ENCODE data around the gene ZBTB25. TPM values are rescaled to one million over a fixed set of nuclear protein-coding genes. Genes with fewer than 3 reads are reported as not detected.
A peak's percentile ranks its signal among the peaks of the same experiment; 100 is the strongest.
"Not testable (repeated sequence)": the region's sequence is repeated elsewhere in the genome, so short reads cannot be mapped to it uniquely, and the experiment has no call there.

Gene ZBTB25
- total RNA-seq, 1 experiment from 2014 or later = 26.3 TPM

- Histone ChIP-seq H2AFZ (ENCODE audit: low read length) (no peak overlapping the region), H3K9me2 (replicated peaks; ENCODE audit: insufficient read depth, low read length) (no peaks in the 10 kb centered on the region), H3K79me2 (ENCODE audit: low read length) (peaks cover 91% of the 10 kb centered on the region), H3K36me3 (ENCODE audit: insufficient read depth, low read length) (peaks cover 23% of the 10 kb centered on the region), H3K9ac (ENCODE audit: low read length) (no peak overlapping the region), H3K4me1 (ENCODE audit: low read length) (peaks cover 16% of the 10 kb centered on the region), H3K4me2 (ENCODE audit: low read depth, low read length, poor library complexity, severe bottlenecking) (no peak overlapping the region), H3K27me3 (ENCODE audit: low read length) (no peaks in the 10 kb centered on the region), H3K4me3 (ENCODE audit: low read length) (no peak overlapping the region), H3K27ac (ENCODE audit: low read length) (no peak overlapping the region), H3K9me3 (ENCODE audit: low read length) (no peaks in the 10 kb centered on the region), H4K20me1 (ENCODE audit: insufficient read depth, low read depth, low read length) (peaks cover 19% of the 10 kb centered on the region; the same call in 1 of the 2 replicates)
- DNase-seq = no peak
Observed at GRCh38 chr14:64518229-64518628, 14.6 kb upstream of the ZBTB25 start.

GRCh38 chr14:64517667-64518066 is 14.0 kb upstream of the ZBTB25 start:
- not testable (repeated sequence) for H3K9ac ChIP-seq (ENCODE audit: low read length); H3K4me3 ChIP-seq (ENCODE audit: low read length); H3K4me2 ChIP-seq (ENCODE audit: low read depth, low read length, poor library complexity, severe bottlenecking); H3K27ac ChIP-seq (ENCODE audit: low read length); H2AFZ ChIP-seq (ENCODE audit: low read length); DNase-seq; H3K27me3 ChIP-seq (ENCODE audit: low read length); H3K9me2 ChIP-seq (replicated peaks; ENCODE audit: insufficient read depth, low read length); H3K9me3 ChIP-seq (ENCODE audit: low read length)
- Histone ChIP-seq H3K4me1 (ENCODE audit: low read length) (peaks cover 16% of the 10 kb centered on the region), H3K36me3 (ENCODE audit: insufficient read depth, low read length) (peaks cover 20% of the 10 kb centered on the region; the same call in 1 of the 2 replicates), H3K79me2 (ENCODE audit: low read length) (peaks cover 91% of the 10 kb centered on the region), H4K20me1 (ENCODE audit: insufficient read depth, low read depth, low read length) (peaks cover 20% of the 10 kb centered on the region; the same call in 1 of the 2 replicates)

GRCh38 chr14:64516969-64517368 is 13.3 kb upstream of the ZBTB25 start:
- no peaks in the 10 kb centered on the region for H3K27me3 ChIP-seq (ENCODE audit: low read length)
- H3K4me1 ChIP-seq (ENCODE audit: low read length) = peaks cover 19% of the 10 kb centered on the region
- no peak overlapping the region for H3K9ac ChIP-seq (ENCODE audit: low read length)
- no peaks in the 10 kb centered on the region for H3K9me3 ChIP-seq (ENCODE audit: low read length)
- DNase-seq = no peak
- H3K79me2 ChIP-seq (ENCODE audit: low read length) = peaks cover 92% of the 10 kb centered on the region
- no peak overlapping the region for H2AFZ ChIP-seq (ENCODE audit: low read length)
- H3K27ac ChIP-seq (ENCODE audit: low read length) = no peak overlapping the region
- no peak overlapping the region for H3K4me2 ChIP-seq (ENCODE audit: low read depth, low read length, poor library complexity, severe bottlenecking)
- peaks cover 15% of the 10 kb centered on the region; the same call in 1 of the 2 replicates for H3K36me3 ChIP-seq (ENCODE audit: insufficient read depth, low read length)
- H3K9me2 ChIP-seq (replicated peaks; ENCODE audit: insufficient read depth, low read length) = no peaks in the 10 kb centered on the region
- H4K20me1 ChIP-seq (ENCODE audit: insufficient read depth, low read depth, low read length) = peaks cover 22% of the 10 kb centered on the region; the same call in 1 of the 2 replicates
- no peak overlapping the region for H3K4me3 ChIP-seq (ENCODE audit: low read length)

- H3K9ac ChIP-seq (ENCODE audit: low read length) = no peak overlapping the region
- no peak for DNase-seq
- no peak overlapping the region for H2AFZ ChIP-seq (ENCODE audit: low read length)
- H4K20me1 ChIP-seq (ENCODE audit: insufficient read depth, low read depth, low read length) = peaks cover 22% of the 10 kb centered on the region; the same call in 1 of the 2 replicates
- peaks cover 39% of the 10 kb centered on the region for H3K4me1 ChIP-seq (ENCODE audit: low read length)
- H3K9me2 ChIP-seq (replicated peaks; ENCODE audit: insufficient read depth, low read length) = no peaks in the 10 kb centered on the region
- H3K4me3 ChIP-seq (ENCODE audit: low read length) = no peak overlapping the region
- H3K9me3 ChIP-seq (ENCODE audit: low read length) = no peaks in the 10 kb centered on the region
- no peaks in the 10 kb centered on the region for H3K27me3 ChIP-seq (ENCODE audit: low read length)
- no peak overlapping the region for H3K4me2 ChIP-seq (ENCODE audit: low read depth, low read length, poor library complexity, severe bottlenecking)
- peaks cover 4% of the 10 kb centered on the region; the same call in 1 of the 2 replicates for H3K36me3 ChIP-seq (ENCODE audit: insufficient read depth, low read length)
- H3K27ac ChIP-seq (ENCODE audit: low read length) = no peak overlapping the region
- H3K79me2 ChIP-seq (ENCODE audit: low read length) = peaks cover 95% of the 10 kb centered on the region
Observed at GRCh38 chr14:64515053-64515452, 11.4 kb upstream of the ZBTB25 start.

- no peak for DNase-seq
- Histone ChIP-seq H2AFZ (ENCODE audit: low read length) (no peak overlapping the region), H4K20me1 (ENCODE audit: insufficient read depth, low read depth, low read length) (peaks cover 22% of the 10 kb centered on the region; the same call in 1 of the 2 replicates), H3K4me3 (ENCODE audit: low read length) (no peak overlapping the region), H3K9ac (ENCODE audit: low read length) (no peak overlapping the region), H3K4me2 (ENCODE audit: low read depth, low read length, poor library complexity, severe bottlenecking) (no peak overlapping the region), H3K4me1 (ENCODE audit: low read length) (peaks cover 56% of the 10 kb centered on the region), H3K27ac (ENCODE audit: low read length) (no peak overlapping the region), H3K9me2 (replicated peaks; ENCODE audit: insufficient read depth, low read length) (no peaks in the 10 kb centered on the region), H3K36me3 (ENCODE audit: insufficient read depth, low read length) (peaks cover 4% of the 10 kb centered on the region; the same call in 1 of the 2 replicates), H3K27me3 (ENCODE audit: low read length) (no peaks in the 10 kb centered on the region), H3K79me2 (ENCODE audit: low read length) (peaks cover 96% of the 10 kb centered on the region), H3K9me3 (ENCODE audit: low read length) (no peaks in the 10 kb centered on the region)
Observed at GRCh38 chr14:64513271-64513670, 9.6 kb upstream of the ZBTB25 start.

GRCh38 chr14:64510825-64511671 is 7.4 kb upstream of the ZBTB25 start:
- Histone ChIP-seq H3K4me2 (ENCODE audit: low read depth, low read length, poor library complexity, severe bottlenecking) (peak overlapping the region; percentile 56), H2AFZ (ENCODE audit: low read length) (no peak overlapping the region), H3K9ac (ENCODE audit: low read length) (peak overlapping the region; percentile 49), H3K27ac (ENCODE audit: low read length) (peak overlapping the region; percentile 67), H3K79me2 (ENCODE audit: low read length) (peaks cover 99% of the 10 kb centered on the region), H3K4me1 (ENCODE audit: low read length) (peaks cover 73% of the 10 kb centered on the region), H3K36me3 (ENCODE audit: insufficient read depth, low read length) (peaks cover 4% of the 10 kb centered on the region; the same call in 1 of the 2 replicates), H3K4me3 (ENCODE audit: low read length) (peak overlapping the region; percentile 39), H3K9me2 (replicated peaks; ENCODE audit: insufficient read depth, low read length) (no peaks in the 10 kb centered on the region), H3K27me3 (ENCODE audit: low read length) (no peaks in the 10 kb centered on the region), H3K9me3 (ENCODE audit: low read length) (no peaks in the 10 kb centered on the region), H4K20me1 (ENCODE audit: insufficient read depth, low read depth, low read length) (peaks cover 12% of the 10 kb centered on the region; the same call in 1 of the 2 replicates)
- DNase-seq = peak; percentile 90

GRCh38 chr14:64509036-64509435 is 5.4 kb upstream of the ZBTB25 start:
- peaks cover 4% of the 10 kb centered on the region; the same call in 1 of the 2 replicates for H3K36me3 ChIP-seq (ENCODE audit: insufficient read depth, low read length)
- no peak for DNase-seq
- H3K9me2 ChIP-seq (replicated peaks; ENCODE audit: insufficient read depth, low read length) = no peaks in the 10 kb centered on the region
- no peaks in the 10 kb centered on the region for H3K9me3 ChIP-seq (ENCODE audit: low read length)
- H3K4me2 ChIP-seq (ENCODE audit: low read depth, low read length, poor library complexity, severe bottlenecking) = peak overlapping the region; percentile 98
- no peaks in the 10 kb centered on the region for H3K27me3 ChIP-seq (ENCODE audit: low read length)
- no peak overlapping the region for H2AFZ ChIP-seq (ENCODE audit: low read length)
- peaks cover 66% of the 10 kb centered on the region for H3K4me1 ChIP-seq (ENCODE audit: low read length)
- H3K27ac ChIP-seq (ENCODE audit: low read length) = peak overlapping the region; percentile 96
- H3K4me3 ChIP-seq (ENCODE audit: low read length) = peak overlapping the region; percentile 77; the same call in 1 of the 2 replicates
- peak overlapping the region; percentile 28 for H3K9ac ChIP-seq (ENCODE audit: low read length)
- H4K20me1 ChIP-seq (ENCODE audit: insufficient read depth, low read depth, low read length) = peaks cover 3% of the 10 kb centered on the region
- H3K79me2 ChIP-seq (ENCODE audit: low read length) = peaks cover 88% of the 10 kb centered on the region

- peaks cover 82% of the 10 kb centered on the region for H3K79me2 ChIP-seq (ENCODE audit: low read length)
- no peak overlapping the region for H2AFZ ChIP-seq (ENCODE audit: low read length)
- H3K27ac ChIP-seq (ENCODE audit: low read length) = peak overlapping the region; percentile 96
- peak; percentile 70 for DNase-seq
- peak overlapping the region; percentile 98 for H3K4me2 ChIP-seq (ENCODE audit: low read depth, low read length, poor library complexity, severe bottlenecking)
- H3K9ac ChIP-seq (ENCODE audit: low read length) = peak overlapping the region; percentile 97
- peaks cover 65% of the 10 kb centered on the region for H3K4me1 ChIP-seq (ENCODE audit: low read length)
- H3K4me3 ChIP-seq (ENCODE audit: low read length) = peak overlapping the region; percentile 77
- no peaks in the 10 kb centered on the region for H3K9me2 ChIP-seq (replicated peaks; ENCODE audit: insufficient read depth, low read length)
- no peaks in the 10 kb centered on the region for H3K27me3 ChIP-seq (ENCODE audit: low read length)
- peaks cover 3% of the 10 kb centered on the region; the same call in 1 of the 2 replicates for H3K36me3 ChIP-seq (ENCODE audit: insufficient read depth, low read length)
- H3K9me3 ChIP-seq (ENCODE audit: low read length) = no peaks in the 10 kb centered on the region
- H4K20me1 ChIP-seq (ENCODE audit: insufficient read depth, low read depth, low read length) = peaks cover 3% of the 10 kb centered on the region
Observed at GRCh38 chr14:64508215-64508776, 4.7 kb upstream of the ZBTB25 start.
